Uterus (tissue), 4 donors: ENCODE measurements around the gene MAP3K19. TPM values are rescaled to one million over a fixed set of nuclear protein-coding genes. Genes with fewer than 3 reads are reported as not detected.

Experiments
- DNase-seq, 2 donors: peaks; one replicate each; pipeline ENCODE4 v3.0.0-alpha.2; 2019 to 2020
- H3K27ac ChIP-seq, 2 donors: fragments of 200-600 bp; sonication (generic); 1 replicate in 1 of 2; 2 replicates in 1 of 2; pipeline ENCODE4 v1.5.1; 2016 to 2018
- H3K27me3 ChIP-seq, 2 donors: fragments of 200-600 bp; sonication (generic); one replicate each; pipeline ENCODE4 v1.5.1; 2018 to 2019; ENCODE audit warnings: control low read depth in 1 of 2
- H3K36me3 ChIP-seq, 2 donors: fragments of 200-600 bp; sonication (generic); one replicate each; pipeline ENCODE4 v1.5.1; 2019; ENCODE audit warnings: control low read depth in 1 of 2
- H3K4me1 ChIP-seq, 2 donors: fragments of 200-600 bp; sonication (generic); one replicate each; pipeline ENCODE4 v1.5.1; 2018 to 2019; ENCODE audit warnings: control low read depth in 1 of 2
- H3K4me3 ChIP-seq, 2 donors: fragments of 200-600 bp; sonication (generic); 1 replicate in 1 of 2; 2 replicates in 1 of 2; pipeline ENCODE4 v1.5.1; 2018 to 2019; ENCODE audit warnings: mild to moderate bottlenecking in 1 of 2
- H3K9me3 ChIP-seq, 2 donors: fragments of 200-600 bp; sonication (generic); one replicate each; pipeline ENCODE4 v1.5.1; 2019; ENCODE audit warnings: control low read depth in 1 of 2
- CTCF ChIP-seq, 4 experiments: fragments of 200-600 bp in 2 of 4; fragments of 450-650 bp in 2 of 4; sonication (generic) in 2 of 4; IDR thresholded peaks; one replicate each; pipeline ENCODE4 v1.5.1; 2016 to 2019; ENCODE audit warnings: antibody characterized with exemption in 4 of 4, mild to moderate bottlenecking in 2 of 4, moderate library complexity in 1 of 4
- POLR2A ChIP-seq, 2 donors: fragments of 450-650 bp; IDR thresholded peaks; one replicate each; pipeline ENCODE4 v1.6.1; 2016; ENCODE audit warnings: antibody characterized with exemption in 2 of 2, mild to moderate bottlenecking in 1 of 2, moderate library complexity in 1 of 2
- intact Hi-C: fragments of 100-400 bp; cut with DNase I; formaldehyde crosslinking; loops from one replicate; pipeline ENCODE4 v1.15.1; 2023; ENCODE audit warnings: low total_unique reads
- total RNA-seq, 4 donors: library from RNA; depleted of rRNA in 3 of 4; stranded (reverse); fragments of >200 nt in 3 of 4; gene quantifications; one replicate each; pipeline versions ENCODE4 v1.1.0 to v1.2.4, GENCODE V29; 2014 to 2023
- donor health status: DM: yes; HTN: yes; CAD: no.

MAP3K19 gene
- total RNA-seq, 4 donors from 2014 or later: 0.40 to 3.8 (median 2.1) TPM; not detected in 1

GRCh38 chr2:135076556-135076955 is 29.3 kb upstream of the MAP3K19 start:
- DNase-seq: no peak
- Histone ChIP-seq H3K4me1 (no peaks in the 10 kb centered on the region), H3K9me3 (no peaks in the 10 kb centered on the region), H3K27me3 (no peaks in the 10 kb centered on the region), H3K27ac (no peak overlapping the region), H3K4me3 (no peak overlapping the region), H3K36me3 (no peaks in the 10 kb centered on the region)
- intact Hi-C loops: no loop called here
- TF ChIP-seq POLR2A (IDR thresholded peaks at IDR 0.05) (no peak), CTCF (IDR thresholded peaks at IDR 0.05) (no peak)

DNA sequence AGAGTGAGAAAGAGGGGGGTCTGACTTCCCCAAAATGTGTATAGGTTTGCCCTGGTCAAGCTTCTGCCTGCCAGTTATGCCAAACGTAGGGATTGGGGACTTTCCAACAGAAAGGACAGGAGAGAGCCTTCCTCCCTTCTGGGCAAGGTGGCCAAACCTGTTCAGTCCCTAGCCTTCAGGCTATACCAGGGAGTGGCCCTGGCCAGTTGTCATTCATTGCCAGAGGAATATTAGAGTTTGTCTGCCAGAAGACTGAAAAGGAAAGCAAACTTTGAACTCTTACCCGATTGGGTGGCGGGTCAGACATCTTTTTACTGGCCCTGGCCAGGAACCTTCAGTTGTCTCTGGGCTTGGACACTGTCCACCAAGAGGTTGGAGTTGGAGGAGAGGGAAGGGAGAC is 27.0 kb upstream of the MAP3K19 start:
- H3K36me3 ChIP-seq: no peaks in the 10 kb centered on the region
- no peaks in the 10 kb centered on the region for H3K27me3 ChIP-seq
- DNase-seq: no peak
- intact Hi-C loops: no loop called here
- no peak for TF ChIP-seq POLR2A (IDR thresholded peaks at IDR 0.05)
- no peak for TF ChIP-seq CTCF (IDR thresholded peaks at IDR 0.05)
- H3K4me3 ChIP-seq: no peak overlapping the region
- no peaks in the 10 kb centered on the region for H3K4me1 ChIP-seq
- H3K9me3 ChIP-seq: no peaks in the 10 kb centered on the region
- H3K27ac ChIP-seq: no peak overlapping the region

GRCh38 chr2:135072125-135072997 is 25.1 kb upstream of the MAP3K19 start:
- H3K27ac ChIP-seq: no peak overlapping the region
- no peak for TF ChIP-seq POLR2A (IDR thresholded peaks at IDR 0.05)
- TF ChIP-seq CTCF (IDR thresholded peaks at IDR 0.05): no peak

GRCh38 chr2:135066710-135067109 is 19.5 kb upstream of the MAP3K19 start:
- Histone ChIP-seq H3K4me3 (no peak overlapping the region), H3K4me1 (no peaks in the 10 kb centered on the region), H3K9me3 (no peaks in the 10 kb centered on the region), H3K27me3 (no peaks in the 10 kb centered on the region), H3K27ac (no peak overlapping the region), H3K36me3 (no peaks in the 10 kb centered on the region)
- TF ChIP-seq CTCF (IDR thresholded peaks at IDR 0.05): no peak
- TF ChIP-seq POLR2A (IDR thresholded peaks at IDR 0.05): no peak
- intact Hi-C loops: no loop called here
- no peak for DNase-seq

More at GRCh38 chr2:135072125-135072997, 25.1 kb upstream of the MAP3K19 start:
- Histone ChIP-seq H3K27me3 (no peaks in the 10 kb centered on the region), H3K4me1 (no peaks in the 10 kb centered on the region), H3K9me3 (no peaks in the 10 kb centered on the region), H3K4me3 (no peak overlapping the region), H3K36me3 (no peaks in the 10 kb centered on the region)
- intact Hi-C loops: no loop called here
- no peak for DNase-seq

GRCh38 chr2:135064149-135064548 is 16.9 kb upstream of the MAP3K19 start:
- Histone ChIP-seq H3K4me3 (no peak overlapping the region), H3K27me3 (no peaks in the 10 kb centered on the region)
- intact Hi-C loops: no loop called here

More at GRCh38 chr2:135064149-135064548, 16.9 kb upstream of the MAP3K19 start:
- H3K4me1 ChIP-seq: no peaks in the 10 kb centered on the region
- no peaks in the 10 kb centered on the region for H3K9me3 ChIP-seq
- no peak overlapping the region for H3K27ac ChIP-seq
- TF ChIP-seq CTCF (IDR thresholded peaks at IDR 0.05): no peak
- no peak for DNase-seq
- H3K36me3 ChIP-seq: no peaks in the 10 kb centered on the region
